GM23338 (cell line): ENCODE results near the gene NINJ2. TPM values are rescaled to one million over a fixed set of nuclear protein-coding genes. Genes with fewer than 3 reads are reported as not detected.

Experiments used
- ATAC-seq: fragments of 200-7000 bp; cut with Tn5 transposase; 3 replicates; pipeline ENCODE4 v1.9.1; 2020
- DNase-seq: peaks from one replicate; pipeline ENCODE4 v3.0.0-alpha.2; 2015; ENCODE audit warnings: low spot score
- H2AFZ ChIP-seq: fragments of 200-600 bp; sonication (generic); 2 replicates; pipeline ENCODE4 v1.8.0; 2016; ENCODE audit warnings: antibody characterized with exemption, mild to moderate bottlenecking, moderate library complexity
- H3F3A ChIP-seq: fragments of 200-600 bp; sonication (generic); replicated peaks from 2 replicates; pipeline ENCODE4 v1.8.0; 2017; ENCODE audit warnings: antibody characterized with exemption, mixed run types, low read depth
- H3K27ac ChIP-seq: fragments of 200-600 bp; sonication (generic); 2 replicates; pipeline ENCODE4 v1.6.1; 2016; ENCODE audit warnings: low read depth
- H3K27me3 ChIP-seq: fragments of 200-600 bp; sonication (generic); 2 replicates; pipeline ENCODE4 v1.8.0; 2016; ENCODE audit warnings: mild to moderate bottlenecking, mixed run types, moderate library complexity; ENCODE audit not compliant: insufficient read depth
- H3K36me3 ChIP-seq: fragments of 200-600 bp; sonication (generic); 2 replicates; pipeline ENCODE4 v1.8.0; 2016; ENCODE audit warnings: mild to moderate bottlenecking; ENCODE audit not compliant: insufficient read depth
- H3K4me1 ChIP-seq: fragments of 200-600 bp; sonication (generic); 2 replicates; pipeline ENCODE4 v1.8.0; 2016; ENCODE audit warnings: mild to moderate bottlenecking, moderate library complexity; ENCODE audit not compliant: insufficient read depth
- H3K4me2 ChIP-seq: fragments of 200-600 bp; sonication (generic); 2 replicates; pipeline ENCODE4 v1.7.1; 2017; ENCODE audit warnings: mixed run types
- H3K4me3 ChIP-seq: fragments of 200-600 bp; sonication (generic); 2 replicates; pipeline ENCODE4 v1.6.1; 2016; ENCODE audit warnings: mixed run types
- H3K79me2 ChIP-seq: fragments of 200-600 bp; sonication (generic); replicated peaks from 2 replicates; pipeline ENCODE4 v1.8.0; 2017; ENCODE audit warnings: mild to moderate bottlenecking; ENCODE audit not compliant: insufficient read depth
- H3K9me2 ChIP-seq: fragments of 200-600 bp; sonication (generic); 2 replicates; pipeline ENCODE4 v1.8.0; 2017; ENCODE audit not compliant: insufficient read depth
- H4K20me1 ChIP-seq: fragments of 200-600 bp; sonication (generic); replicated peaks from 2 replicates; pipeline ENCODE4 v1.8.0; 2017; ENCODE audit warnings: mild to moderate bottlenecking; ENCODE audit not compliant: insufficient read depth
- H3K27ac Mint-ChIP-seq: 2 replicates; pipeline ENCODE4 v1.8.0; 2020; ENCODE audit warnings: inconsistent platforms, mild to moderate bottlenecking, moderate library complexity, mixed read lengths
- H3K27me3 Mint-ChIP-seq: 3 replicates; pipeline ENCODE4 v1.8.0; 2022; ENCODE audit warnings: low read depth, mild to moderate bottlenecking, moderate library complexity, mixed read lengths, inconsistent platforms; ENCODE audit not compliant: insufficient read depth, poor library complexity
- H3K36me3 Mint-ChIP-seq: 3 replicates; pipeline ENCODE4 v1.8.0; 2021; ENCODE audit warnings: low read depth, mild to moderate bottlenecking, inconsistent platforms, moderate library complexity, mixed read lengths
- H3K4me1 Mint-ChIP-seq: 3 replicates; pipeline ENCODE4 v1.8.0; 2020; ENCODE audit warnings: mild to moderate bottlenecking, inconsistent platforms, mixed read lengths
- H3K4me3 Mint-ChIP-seq: 3 replicates; pipeline ENCODE4 v1.8.0; 2021; ENCODE audit warnings: moderate library complexity, mild to moderate bottlenecking, inconsistent platforms, mixed read lengths
- H3K9me3 Mint-ChIP-seq: 3 replicates; pipeline ENCODE4 v1.8.0; 2020; ENCODE audit warnings: moderate library complexity, mild to moderate bottlenecking, inconsistent platforms, mixed read lengths
- ETS1 ChIP-seq: IDR thresholded peaks from 2 replicates; pipeline ENCODE4 v1.6.1; 2016; ENCODE audit warnings: antibody characterized with exemption
- EZH2 ChIP-seq: fragments of 200-600 bp; sonication (generic); IDR thresholded peaks from one replicate; pipeline ENCODE4 v1.8.0; 2017; ENCODE audit warnings: antibody characterized with exemption, mild to moderate bottlenecking, low read depth; ENCODE audit not compliant: unreplicated experiment
- NANOG ChIP-seq: IDR thresholded peaks from 2 replicates; pipeline ENCODE4 v1.6.1; 2016; ENCODE audit warnings: antibody characterized with exemption, borderline replicate concordance
- POLR2AphosphoS5 ChIP-seq: IDR thresholded peaks from 2 replicates; pipeline ENCODE4 v1.6.1; 2016; ENCODE audit warnings: antibody characterized with exemption, low read depth
- ZNF114 ChIP-seq: fragments of 250-450 bp; sonication (Bioruptor Pico); IDR thresholded peaks from 2 replicates; pipeline ENCODE4 v1.5.0; 2020; ENCODE audit warnings: mild to moderate bottlenecking, moderate library complexity
- ZNF331 ChIP-seq: fragments of 250-450 bp; sonication (Bioruptor Pico); IDR thresholded peaks from 2 replicates; pipeline ENCODE4 v1.5.0; 2020; ENCODE audit warnings: low read depth, mild to moderate bottlenecking, moderate library complexity
- polyA plus RNA-seq: library from polyadenylated mRNA; unstranded; fragments of >200 nt; fragmentation: Nextera tagmentation; extraction: Ambion mirVana; gene quantifications from 2 replicates; pipeline ENCODE4 v1.2.1, GENCODE V29; 2016
- total RNA-seq: library from RNA; depleted of rRNA; stranded (reverse); fragments of >200 nt; shearing (Covaris generic); gene quantifications from 2 replicates; pipeline ENCODE4 v1.2.3, GENCODE V29; 2014
- TF ChIP-seq, protein P1 (sequence below): IDR thresholded peaks from one replicate; pipeline ENCODE4 v1.6.1; 2018; ENCODE audit warnings: antibody characterized with exemption; ENCODE audit not compliant: unreplicated experiment
- TF ChIP-seq, protein P2 (sequence below): fragments of 250-450 bp; sonication (Bioruptor Pico); IDR thresholded peaks from 2 replicates; pipeline ENCODE4 v1.5.0; 2020; ENCODE audit warnings: mild to moderate bottlenecking, moderate library complexity

Gene NINJ2
- total and polyA plus RNA-seq, 2 experiments from 2014 or later = 0.94 to 2.6 TPM

DNA sequence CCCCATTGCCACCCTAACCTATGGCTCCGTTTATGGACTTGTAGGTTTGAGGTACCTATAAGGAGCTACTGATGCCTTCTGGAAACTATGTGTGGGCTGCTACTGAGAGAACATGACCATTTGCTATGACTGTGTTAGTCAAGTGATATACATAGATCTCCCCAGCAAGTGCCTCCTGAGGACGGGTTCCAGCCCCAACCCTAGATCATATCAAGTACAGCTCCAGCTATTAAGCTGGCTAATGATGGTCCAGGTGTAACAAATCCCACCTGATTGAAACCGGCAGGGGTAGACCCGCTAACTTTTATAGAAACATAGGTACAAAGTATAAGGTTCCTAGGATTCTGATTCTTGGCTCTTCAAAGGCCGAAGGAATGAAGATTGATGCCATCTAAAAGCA lies 23.7 kb downstream of the NINJ2 start:
- DNase-seq (no peak), ATAC-seq (no peak)
- Histone ChIP-seq H3K79me2 (no peaks in the 10 kb centered on the region), H3K36me3 (no peaks in the 10 kb centered on the region), H3K27ac (no peak overlapping the region), H4K20me1 (no peaks in the 10 kb centered on the region), H3F3A (peaks cover 7% of the 10 kb centered on the region; the same call in 1 of the 2 replicates), H2AFZ (no peak overlapping the region), H3K4me1 (no peaks in the 10 kb centered on the region; the same call in 1 of the 2 replicates), H3K4me3 (no peak overlapping the region), H3K4me2 (no peak overlapping the region), H3K9me2 (no peaks in the 10 kb centered on the region), H3K27me3 (no peaks in the 10 kb centered on the region)
- H3K4me3 Mint-ChIP-seq = no peak overlapping the region
- H3K27me3 Mint-ChIP-seq = peaks cover 5% of the 10 kb centered on the region
- no peaks in the 10 kb centered on the region for H3K9me3 Mint-ChIP-seq
- peaks cover 5% of the 10 kb centered on the region; the same call in 2 of the 3 replicates for H3K4me1 Mint-ChIP-seq
- no peak overlapping the region for H3K27ac Mint-ChIP-seq
- H3K36me3 Mint-ChIP-seq = no peaks in the 10 kb centered on the region
- no peak for TF ChIP-seq ZNF114 (CRISPR knock-in tag)
- no peak for TF ChIP-seq EZH2
- TF ChIP-seq, protein P1, sequence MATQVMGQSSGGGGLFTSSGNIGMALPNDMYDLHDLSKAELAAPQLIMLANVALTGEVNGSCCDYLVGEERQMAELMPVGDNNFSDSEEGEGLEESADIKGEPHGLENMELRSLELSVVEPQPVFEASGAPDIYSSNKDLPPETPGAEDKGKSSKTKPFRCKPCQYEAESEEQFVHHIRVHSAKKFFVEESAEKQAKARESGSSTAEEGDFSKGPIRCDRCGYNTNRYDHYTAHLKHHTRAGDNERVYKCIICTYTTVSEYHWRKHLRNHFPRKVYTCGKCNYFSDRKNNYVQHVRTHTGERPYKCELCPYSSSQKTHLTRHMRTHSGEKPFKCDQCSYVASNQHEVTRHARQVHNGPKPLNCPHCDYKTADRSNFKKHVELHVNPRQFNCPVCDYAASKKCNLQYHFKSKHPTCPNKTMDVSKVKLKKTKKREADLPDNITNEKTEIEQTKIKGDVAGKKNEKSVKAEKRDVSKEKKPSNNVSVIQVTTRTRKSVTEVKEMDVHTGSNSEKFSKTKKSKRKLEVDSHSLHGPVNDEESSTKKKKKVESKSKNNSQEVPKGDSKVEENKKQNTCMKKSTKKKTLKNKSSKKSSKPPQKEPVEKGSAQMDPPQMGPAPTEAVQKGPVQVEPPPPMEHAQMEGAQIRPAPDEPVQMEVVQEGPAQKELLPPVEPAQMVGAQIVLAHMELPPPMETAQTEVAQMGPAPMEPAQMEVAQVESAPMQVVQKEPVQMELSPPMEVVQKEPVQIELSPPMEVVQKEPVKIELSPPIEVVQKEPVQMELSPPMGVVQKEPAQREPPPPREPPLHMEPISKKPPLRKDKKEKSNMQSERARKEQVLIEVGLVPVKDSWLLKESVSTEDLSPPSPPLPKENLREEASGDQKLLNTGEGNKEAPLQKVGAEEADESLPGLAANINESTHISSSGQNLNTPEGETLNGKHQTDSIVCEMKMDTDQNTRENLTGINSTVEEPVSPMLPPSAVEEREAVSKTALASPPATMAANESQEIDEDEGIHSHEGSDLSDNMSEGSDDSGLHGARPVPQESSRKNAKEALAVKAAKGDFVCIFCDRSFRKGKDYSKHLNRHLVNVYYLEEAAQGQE = no peak
- no peak for TF ChIP-seq ETS1
- no peak for TF ChIP-seq NANOG
- TF ChIP-seq POLR2AphosphoS5 = no peak
- TF ChIP-seq, protein P2, sequence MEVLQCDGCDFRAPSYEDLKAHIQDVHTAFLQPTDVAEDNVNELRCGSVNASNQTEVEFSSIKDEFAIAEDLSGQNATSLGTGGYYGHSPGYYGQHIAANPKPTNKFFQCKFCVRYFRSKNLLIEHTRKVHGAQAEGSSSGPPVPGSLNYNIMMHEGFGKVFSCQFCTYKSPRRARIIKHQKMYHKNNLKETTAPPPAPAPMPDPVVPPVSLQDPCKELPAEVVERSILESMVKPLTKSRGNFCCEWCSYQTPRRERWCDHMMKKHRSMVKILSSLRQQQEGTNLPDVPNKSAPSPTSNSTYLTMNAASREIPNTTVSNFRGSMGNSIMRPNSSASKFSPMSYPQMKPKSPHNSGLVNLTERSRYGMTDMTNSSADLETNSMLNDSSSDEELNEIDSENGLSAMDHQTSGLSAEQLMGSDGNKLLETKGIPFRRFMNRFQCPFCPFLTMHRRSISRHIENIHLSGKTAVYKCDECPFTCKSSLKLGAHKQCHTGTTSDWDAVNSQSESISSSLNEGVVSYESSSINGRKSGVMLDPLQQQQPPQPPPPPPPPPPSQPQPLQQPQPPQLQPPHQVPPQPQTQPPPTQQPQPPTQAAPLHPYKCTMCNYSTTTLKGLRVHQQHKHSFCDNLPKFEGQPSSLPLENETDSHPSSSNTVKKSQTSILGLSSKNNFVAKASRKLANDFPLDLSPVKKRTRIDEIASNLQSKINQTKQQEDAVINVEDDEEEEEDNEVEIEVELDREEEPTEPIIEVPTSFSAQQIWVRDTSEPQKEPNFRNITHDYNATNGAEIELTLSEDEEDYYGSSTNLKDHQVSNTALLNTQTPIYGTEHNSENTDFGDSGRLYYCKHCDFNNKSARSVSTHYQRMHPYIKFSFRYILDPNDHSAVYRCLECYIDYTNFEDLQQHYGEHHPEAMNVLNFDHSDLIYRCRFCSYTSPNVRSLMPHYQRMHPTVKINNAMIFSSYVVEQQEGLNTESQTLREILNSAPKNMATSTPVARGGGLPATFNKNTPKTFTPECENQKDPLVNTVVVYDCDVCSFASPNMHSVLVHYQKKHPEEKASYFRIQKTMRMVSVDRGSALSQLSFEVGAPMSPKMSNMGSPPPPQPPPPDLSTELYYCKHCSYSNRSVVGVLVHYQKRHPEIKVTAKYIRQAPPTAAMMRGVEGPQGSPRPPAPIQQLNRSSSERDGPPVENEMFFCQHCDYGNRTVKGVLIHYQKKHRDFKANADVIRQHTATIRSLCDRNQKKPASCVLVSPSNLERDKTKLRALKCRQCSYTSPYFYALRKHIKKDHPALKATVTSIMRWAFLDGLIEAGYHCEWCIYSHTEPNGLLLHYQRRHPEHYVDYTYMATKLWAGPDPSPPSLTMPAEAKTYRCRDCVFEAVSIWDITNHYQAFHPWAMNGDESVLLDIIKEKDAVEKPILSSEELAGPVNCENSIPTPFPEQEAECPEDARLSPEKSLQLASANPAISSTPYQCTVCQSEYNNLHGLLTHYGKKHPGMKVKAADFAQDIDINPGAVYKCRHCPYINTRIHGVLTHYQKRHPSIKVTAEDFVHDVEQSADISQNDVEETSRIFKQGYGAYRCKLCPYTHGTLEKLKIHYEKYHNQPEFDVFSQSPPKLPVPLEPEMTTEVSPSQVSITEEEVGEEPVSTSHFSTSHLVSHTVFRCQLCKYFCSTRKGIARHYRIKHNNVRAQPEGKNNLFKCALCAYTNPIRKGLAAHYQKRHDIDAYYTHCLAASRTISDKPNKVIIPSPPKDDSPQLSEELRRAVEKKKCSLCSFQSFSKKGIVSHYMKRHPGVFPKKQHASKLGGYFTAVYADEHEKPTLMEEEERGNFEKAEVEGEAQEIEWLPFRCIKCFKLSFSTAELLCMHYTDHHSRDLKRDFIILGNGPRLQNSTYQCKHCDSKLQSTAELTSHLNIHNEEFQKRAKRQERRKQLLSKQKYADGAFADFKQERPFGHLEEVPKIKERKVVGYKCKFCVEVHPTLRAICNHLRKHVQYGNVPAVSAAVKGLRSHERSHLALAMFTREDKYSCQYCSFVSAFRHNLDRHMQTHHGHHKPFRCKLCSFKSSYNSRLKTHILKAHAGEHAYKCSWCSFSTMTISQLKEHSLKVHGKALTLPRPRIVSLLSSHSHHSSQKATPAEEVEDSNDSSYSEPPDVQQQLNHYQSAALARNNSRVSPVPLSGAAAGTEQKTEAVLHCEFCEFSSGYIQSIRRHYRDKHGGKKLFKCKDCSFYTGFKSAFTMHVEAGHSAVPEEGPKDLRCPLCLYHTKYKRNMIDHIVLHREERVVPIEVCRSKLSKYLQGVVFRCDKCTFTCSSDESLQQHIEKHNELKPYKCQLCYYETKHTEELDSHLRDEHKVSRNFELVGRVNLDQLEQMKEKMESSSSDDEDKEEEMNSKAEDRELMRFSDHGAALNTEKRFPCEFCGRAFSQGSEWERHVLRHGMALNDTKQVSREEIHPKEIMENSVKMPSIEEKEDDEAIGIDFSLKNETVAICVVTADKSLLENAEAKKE (CRISPR knock-in tag) = no peak
- TF ChIP-seq ZNF331 (CRISPR knock-in tag) = no peak
